EH (cell line): Measurements from ENCODE around the gene ITSN2.

Source experiments
- DNase-seq: peaks from one replicate; pipeline ENCODE4 v3.0.0-alpha.2; 2015; ENCODE audit warnings: low read depth

Gene ITSN2

GRCh38 chr2:24334245-24334633, 26.1 kb downstream of the ITSN2 start:
- DNase-seq: peak; percentile 68

DNA sequence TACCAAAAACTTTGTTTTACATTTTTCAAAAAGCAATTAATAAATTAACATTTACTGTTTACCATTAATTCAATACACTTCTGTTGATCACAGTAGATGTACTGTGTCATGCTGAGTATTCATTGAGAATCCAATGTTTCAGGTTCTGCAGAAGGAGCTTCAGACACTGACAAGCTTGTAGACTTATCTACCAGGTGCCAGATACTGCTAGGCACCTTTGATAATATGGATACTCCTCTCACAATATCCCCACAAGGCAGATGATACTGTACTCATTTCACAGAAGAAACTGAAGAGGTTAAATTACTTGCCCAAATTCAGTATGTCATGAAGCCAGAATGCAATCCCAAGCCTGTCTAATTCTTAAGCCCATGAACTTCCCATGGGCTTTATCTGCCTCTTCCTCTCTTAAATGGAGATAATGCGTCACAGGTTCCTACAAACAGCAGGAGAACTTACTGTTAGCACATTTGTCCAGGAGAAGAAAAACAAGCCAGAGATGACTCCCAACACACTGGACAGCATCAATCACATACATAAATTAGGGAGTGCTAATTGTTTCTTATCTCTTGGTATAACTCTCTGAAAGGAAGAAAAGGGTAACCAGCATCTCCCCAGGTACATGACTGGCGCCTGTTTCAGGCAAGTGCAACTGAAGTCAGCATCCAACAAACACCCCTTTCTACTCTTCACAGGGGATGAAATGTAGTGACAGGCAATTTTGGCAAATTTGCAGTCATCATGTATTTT, 27.4 kb downstream of the ITSN2 start:
- DNase-seq: no peak

- no peak for DNase-seq
Measured at GRCh38 chr2:24330161-24330560, 30.2 kb downstream of the ITSN2 start.

DNA sequence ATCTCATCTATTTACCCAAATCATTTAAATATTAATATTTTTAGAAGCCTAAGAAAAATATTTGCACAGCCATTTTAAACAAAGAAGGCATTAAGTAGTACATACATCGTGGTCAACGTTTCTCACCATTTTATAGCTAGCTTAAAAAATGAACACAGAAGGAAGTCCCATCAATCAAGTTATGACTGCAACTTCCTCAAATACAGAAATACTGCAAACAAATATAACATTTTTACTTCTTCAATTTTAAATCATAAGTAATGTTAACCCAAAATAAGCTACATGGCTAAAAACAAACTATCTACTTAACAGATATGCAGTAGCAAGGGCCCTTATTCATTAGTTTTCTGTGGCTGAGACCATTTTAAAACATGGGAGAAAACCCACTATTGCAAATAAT, 30.6 kb downstream of the ITSN2 start:
- no peak for DNase-seq

DNA sequence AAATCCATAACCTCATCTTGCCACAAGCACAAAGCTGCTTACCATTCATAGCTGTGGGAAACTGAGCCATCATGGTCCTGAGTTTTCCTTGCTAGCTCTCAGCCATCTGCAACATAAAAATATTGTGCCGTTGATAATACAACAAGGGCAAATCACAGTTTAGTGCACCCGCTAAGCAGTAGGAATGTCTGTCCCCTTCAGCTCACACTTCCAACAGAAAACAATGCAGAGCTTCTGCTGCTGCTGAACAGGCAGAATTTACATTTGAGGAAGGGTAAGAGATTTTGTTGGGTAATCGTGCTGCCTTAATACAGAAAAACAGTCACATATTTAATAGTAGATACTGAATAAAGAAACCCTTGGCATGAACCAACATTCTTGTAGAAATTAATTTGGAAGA, 32.3 kb downstream of the ITSN2 start:
- DNase-seq: no peak

DNA sequence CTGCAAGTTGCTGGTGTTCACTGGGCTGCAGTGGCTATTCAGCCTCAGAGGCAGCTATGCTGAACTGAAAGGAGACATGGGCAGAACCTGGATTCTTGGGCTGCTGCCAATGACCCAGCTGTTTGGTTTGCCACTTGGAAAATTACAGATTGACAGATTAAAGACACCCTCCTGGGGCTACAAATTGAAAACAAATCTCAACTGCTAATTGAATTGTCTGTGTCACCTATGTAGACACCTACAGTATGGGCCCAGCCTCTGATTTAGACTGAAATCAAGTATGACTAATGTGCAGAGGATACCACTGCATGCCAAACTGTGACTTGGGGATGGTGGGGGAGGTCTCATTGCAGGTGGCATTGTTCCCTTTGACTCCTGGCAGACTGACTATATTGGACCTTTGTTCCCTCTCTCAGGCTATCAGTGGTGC, 42.8 kb downstream of the ITSN2 start:
- peak; percentile 18 for DNase-seq

- no peak for DNase-seq
Measured at GRCh38 chr2:24315669-24316068, 44.7 kb downstream of the ITSN2 start.

- peak; percentile 57 for DNase-seq
Measured at GRCh38 chr2:24313744-24314632, 46.3 kb downstream of the ITSN2 start.

DNA sequence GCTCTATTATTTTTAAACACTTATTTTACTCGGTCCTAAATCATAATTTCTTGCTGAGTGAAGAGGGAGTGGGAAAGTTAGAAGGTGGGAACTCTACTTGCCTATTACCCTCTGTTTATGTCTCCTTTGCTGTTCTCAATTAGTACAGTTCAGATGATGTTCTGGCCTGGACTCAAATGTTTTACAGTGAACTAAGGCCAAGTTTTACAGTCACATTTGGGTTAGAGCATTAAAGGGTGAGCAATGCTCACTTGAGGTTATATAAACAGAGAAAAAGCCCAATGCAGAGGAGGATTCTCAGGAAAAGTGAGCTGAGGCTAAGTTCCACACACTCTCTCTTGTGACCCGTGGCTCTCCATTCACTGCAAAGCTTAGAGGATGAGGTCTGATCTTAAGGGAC, 52.4 kb downstream of the ITSN2 start:
- DNase-seq: peak; percentile 35

DNA sequence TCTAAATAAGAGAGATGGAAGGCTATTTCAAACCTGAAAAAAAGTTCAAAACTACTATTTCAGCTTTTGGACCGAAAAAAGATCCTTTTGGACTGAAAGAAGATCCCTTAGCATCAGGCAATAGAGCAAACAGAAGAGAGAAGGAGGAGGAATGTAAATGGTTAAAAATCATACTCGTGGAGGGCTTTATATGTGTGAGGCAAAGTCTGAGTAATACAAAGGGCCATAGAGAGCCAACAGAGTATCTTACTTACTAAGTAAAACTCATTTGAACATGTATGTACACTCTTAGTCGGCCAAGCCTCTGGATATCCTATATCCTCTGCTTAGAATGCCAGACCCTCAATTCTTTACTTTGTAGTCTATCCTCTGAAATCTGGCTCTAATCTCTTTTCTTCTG, 55.7 kb downstream of the ITSN2 start:
- DNase-seq: no peak

DNA sequence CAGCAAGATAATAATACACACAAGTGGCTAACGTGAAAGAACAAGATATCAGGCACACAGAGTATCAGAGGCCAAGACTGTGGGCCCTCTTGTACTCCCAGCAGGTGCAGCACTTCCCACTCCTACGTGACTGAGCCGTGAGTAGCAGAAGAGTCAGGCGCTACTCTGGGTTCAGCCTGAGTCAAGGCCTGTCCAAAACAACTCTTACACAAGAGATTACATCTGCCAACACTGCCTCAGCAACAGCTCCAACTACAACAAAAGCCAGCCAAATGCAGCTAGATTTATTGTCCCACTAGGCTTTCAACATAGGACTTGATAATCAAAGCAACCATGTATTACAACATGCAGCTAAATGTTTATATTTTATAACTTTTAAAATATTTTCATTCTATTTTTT, 56.2 kb downstream of the ITSN2 start:
- peak; percentile 34 for DNase-seq

DNA sequence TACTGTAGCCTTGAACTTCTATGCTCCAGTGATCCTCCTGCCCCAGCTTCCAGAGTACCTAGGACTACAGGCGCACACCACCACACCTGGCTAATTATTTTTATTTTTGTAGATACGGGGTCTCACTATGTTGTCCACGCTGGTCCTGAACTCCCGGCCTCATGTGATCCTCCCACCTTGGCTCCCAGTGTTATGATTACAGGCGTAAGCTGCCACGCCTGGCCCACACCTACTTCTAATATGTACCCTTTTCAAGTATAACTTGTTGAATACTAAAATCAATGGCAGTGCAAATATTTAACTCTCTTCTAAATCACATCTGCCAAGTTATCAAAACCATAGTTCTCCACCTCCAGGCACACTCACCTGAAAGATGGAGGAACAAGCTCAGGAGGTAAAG, 58.7 kb downstream of the ITSN2 start:
- DNase-seq: no peak

DNA sequence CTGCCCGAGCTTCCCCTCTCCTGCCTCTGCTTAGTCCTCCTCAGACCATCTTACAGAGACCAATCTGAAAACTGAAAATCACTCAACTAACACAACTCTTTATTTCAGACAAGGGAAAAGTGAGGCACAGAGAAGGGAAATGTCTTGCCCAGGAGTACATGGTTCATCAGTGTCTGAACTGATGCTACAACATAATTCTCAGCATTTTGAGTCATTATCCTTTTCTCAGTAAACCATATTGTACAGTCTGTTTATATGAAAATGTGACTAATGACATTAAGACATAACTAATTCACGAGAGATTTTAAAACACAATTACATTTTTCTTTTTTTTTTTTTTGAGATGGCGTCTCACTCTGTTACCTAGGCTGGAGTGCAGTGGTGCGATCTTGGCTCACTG, 62.7 kb downstream of the ITSN2 start:
- DNase-seq: no peak

- DNase-seq: no peak
Measured at GRCh38 chr2:24287171-24287570, 73.2 kb downstream of the ITSN2 start.

DNA sequence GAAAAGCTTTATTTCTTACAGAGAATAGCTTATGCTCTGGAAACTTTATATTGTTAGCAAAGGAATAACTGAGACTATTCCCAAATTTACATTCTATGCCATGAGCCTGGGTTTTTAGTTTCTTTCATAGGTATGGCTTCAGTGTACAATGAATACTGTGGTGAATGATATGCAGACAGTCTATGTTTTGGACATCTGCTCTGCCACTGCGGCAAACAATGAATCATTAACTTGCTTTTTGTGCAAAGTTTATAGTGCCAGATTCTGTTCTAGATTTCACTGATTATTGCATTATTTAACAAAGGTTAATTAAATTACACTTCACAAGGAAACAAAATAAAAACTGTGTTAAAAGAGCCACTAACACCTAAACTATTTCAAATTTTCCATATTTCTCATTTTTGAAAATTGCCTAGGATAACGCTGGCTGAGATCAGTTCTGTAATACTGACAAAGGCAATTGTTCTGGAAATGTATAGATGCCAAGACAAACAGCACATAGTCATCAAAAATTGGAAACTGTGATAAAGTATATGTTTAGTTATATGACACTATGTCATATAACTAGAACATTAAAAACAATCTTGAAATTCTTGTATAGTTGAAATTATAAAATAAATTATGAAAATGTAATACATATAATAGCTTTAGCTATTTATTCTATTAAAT, 74.7 kb downstream of the ITSN2 start:
- no peak for DNase-seq

DNA sequence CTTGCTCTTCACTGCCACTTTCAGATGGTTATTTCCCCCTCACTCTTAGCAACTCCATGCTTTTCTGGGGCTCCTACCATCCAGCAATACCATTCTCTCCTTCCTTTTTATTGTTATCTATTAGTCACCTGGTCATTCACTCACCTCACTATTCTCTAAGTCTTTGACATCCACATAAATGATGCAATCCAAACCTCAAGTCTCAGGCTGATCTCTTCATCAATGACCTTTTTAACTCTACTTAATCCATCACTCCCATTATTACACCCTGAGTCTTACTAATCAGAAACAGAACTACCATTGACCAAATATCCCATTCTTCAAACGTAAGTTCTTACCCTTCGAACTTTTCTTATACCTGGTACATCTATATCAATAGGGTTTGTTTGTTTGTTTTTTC, 79.7 kb downstream of the ITSN2 start:
- DNase-seq: no peak

- DNase-seq: no peak
Measured at GRCh38 chr2:24280161-24280560, 80.2 kb downstream of the ITSN2 start.

GRCh38 chr2:24276349-24276899, 83.9 kb downstream of the ITSN2 start:
- no peak for DNase-seq

GRCh38 chr2:24274809-24275208, 85.5 kb downstream of the ITSN2 start:
- DNase-seq: peak; percentile 8

DNA sequence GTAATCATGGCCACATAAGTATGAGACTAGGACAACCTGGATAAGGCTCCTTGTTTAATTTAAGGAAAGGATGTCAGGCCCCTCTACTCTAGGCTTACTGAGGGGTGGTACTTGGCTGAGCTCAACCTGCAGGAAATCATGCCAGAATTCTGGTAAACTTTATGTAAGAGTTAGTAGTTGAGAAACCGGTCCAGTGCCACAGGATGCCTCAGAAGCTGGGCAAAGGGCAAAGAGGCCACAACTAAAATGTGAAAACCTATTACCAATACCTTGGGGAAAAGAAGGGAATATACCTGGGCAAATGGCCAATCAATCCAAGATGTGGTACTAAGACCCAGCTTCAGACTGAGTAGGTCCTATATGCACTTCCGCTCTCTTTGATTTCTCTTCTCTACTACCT, 86.7 kb downstream of the ITSN2 start:
- no peak for DNase-seq

DNA sequence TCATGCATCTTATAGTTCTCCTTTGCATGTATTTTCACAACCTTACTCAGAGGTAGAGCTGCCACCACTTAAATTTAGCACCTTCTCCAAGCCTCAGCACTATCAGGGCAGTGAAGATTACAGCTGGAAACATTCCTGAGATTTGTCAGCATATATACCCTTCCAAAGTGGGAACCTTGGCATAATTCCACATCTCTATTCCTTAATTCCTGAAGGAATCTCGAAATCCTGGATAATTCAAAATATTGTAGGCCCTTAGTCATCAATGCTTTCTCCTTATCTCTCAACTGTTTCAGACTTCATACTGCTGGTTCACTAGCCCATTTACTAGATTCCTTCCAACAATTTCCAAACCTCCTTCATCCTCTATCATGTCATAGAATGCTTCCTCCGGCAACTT, 87.4 kb downstream of the ITSN2 start:
- DNase-seq: peak; percentile 3

- DNase-seq: no peak
Measured at GRCh38 chr2:24272161-24272802, 88.1 kb downstream of the ITSN2 start.
